GM12873 (cell line): Measurements from ENCODE around the gene TPBGL.

Experiments
- TF ChIP-seq, protein P1 (sequence below): IDR thresholded peaks from 2 replicates; pipeline ENCODE4 v1.5.1; 2012; ENCODE audit warnings: low read depth, mild to moderate bottlenecking, moderate library complexity, low read length, control low read depth; ENCODE audit not compliant: insufficient read depth; ENCODE audit errors: missing control alignments

Gene TPBGL

GRCh38 chr11:75214411-75214821 lies 26.2 kb upstream of the TPBGL start:
- TF ChIP-seq, protein P1, sequence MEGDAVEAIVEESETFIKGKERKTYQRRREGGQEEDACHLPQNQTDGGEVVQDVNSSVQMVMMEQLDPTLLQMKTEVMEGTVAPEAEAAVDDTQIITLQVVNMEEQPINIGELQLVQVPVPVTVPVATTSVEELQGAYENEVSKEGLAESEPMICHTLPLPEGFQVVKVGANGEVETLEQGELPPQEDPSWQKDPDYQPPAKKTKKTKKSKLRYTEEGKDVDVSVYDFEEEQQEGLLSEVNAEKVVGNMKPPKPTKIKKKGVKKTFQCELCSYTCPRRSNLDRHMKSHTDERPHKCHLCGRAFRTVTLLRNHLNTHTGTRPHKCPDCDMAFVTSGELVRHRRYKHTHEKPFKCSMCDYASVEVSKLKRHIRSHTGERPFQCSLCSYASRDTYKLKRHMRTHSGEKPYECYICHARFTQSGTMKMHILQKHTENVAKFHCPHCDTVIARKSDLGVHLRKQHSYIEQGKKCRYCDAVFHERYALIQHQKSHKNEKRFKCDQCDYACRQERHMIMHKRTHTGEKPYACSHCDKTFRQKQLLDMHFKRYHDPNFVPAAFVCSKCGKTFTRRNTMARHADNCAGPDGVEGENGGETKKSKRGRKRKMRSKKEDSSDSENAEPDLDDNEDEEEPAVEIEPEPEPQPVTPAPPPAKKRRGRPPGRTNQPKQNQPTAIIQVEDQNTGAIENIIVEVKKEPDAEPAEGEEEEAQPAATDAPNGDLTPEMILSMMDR: peak; percentile 34

DNA sequence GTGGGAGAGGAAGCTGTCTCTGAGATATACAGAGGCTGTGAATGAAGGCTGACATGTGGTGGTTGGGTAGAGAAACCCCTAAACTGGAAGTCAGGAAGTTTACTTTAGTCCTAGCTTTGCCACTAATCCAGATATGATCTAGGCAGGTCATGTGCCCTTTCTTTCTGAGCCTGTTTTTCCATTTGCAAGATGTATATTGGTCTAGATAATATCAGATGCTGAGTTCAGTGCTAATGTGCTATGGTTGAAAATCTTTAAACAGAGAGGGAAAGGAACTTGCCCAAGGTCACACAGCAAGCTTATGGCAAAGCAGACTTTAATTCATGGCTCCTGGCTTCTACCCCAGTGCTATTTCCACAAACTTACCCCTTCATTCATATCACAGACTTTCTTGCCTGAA lies 25.7 kb upstream of the TPBGL start:
- TF ChIP-seq, protein P1: no peak

DNA sequence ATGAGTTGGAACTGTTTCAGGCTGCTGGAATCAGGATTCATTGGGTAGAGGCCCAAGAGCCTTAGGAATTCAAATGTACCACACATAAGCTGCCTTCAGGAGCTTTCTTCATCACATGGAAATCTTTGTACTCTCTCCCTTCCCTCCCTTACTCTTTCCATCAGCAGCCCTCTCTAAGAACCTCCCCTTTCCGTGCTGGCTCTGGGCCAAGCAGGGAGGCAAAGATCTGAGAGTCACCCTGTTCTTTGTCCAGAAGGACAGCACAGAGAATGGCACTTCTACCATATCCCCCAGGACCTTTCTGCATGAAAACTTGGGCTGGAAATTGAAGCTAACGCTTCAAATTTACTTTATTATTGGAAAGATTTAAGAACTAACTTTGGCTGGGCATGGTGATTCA lies 20.7 kb upstream of the TPBGL start:
- TF ChIP-seq, protein P1: no peak

- TF ChIP-seq, protein P1: no peak
These were observed 16.5 kb upstream of the TPBGL start for GRCh38 chr11:75223954-75224643.

DNA sequence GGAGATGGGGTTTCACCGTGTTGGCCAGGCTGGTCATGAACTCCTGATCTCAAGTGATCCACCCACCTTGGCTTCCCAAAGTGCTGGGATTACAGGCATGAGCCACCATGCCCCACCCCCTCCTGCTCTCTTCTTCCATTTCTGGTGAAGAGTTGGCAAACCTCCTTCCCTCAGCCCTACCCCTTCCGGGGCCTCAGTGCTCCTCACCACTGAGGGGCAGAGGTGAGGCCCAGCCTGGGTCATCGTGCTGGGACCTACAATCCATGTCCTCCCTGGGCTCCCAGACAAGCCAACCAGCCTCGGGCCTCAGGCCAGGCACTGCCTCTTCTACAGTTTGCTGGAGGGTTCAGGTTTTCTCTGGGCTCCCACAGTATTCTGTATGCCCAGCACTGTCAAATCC lies 14.8 kb upstream of the TPBGL start:
- TF ChIP-seq, protein P1: no peak

- TF ChIP-seq, protein P1: no peak
These were observed 11.1 kb upstream of the TPBGL start for GRCh38 chr11:75229466-75229865.

- TF ChIP-seq, protein P1: no peak
These were observed 10.0 kb upstream of the TPBGL start for GRCh38 chr11:75230621-75231020.

- TF ChIP-seq, protein P1: no peak
These were observed 6.8 kb upstream of the TPBGL start for GRCh38 chr11:75233754-75234172.
